22Rv1 (cell line): Measurements from ENCODE around the gene CDKN1A.
"Not testable (repeated sequence)": the region's sequence is repeated elsewhere in the genome, so short reads cannot be mapped to it uniquely, and the experiment has no call there.

Experiments
- H3K27ac ChIP-seq: fragments of 450-650 bp; 2 replicates; pipeline ENCODE4 v1.5.1; 2017
- CTCF ChIP-seq: fragments of 450-650 bp; IDR thresholded peaks from 2 replicates; pipeline ENCODE4 v1.5.1; 2017; ENCODE audit warnings: mild to moderate bottlenecking
- ZFX ChIP-seq: fragments of 450-650 bp; IDR thresholded peaks from 2 replicates; pipeline ENCODE4 v1.6.1; 2017; ENCODE audit warnings: antibody characterized with exemption, borderline replicate concordance

CDKN1A gene

GRCh38 chr6:36703982-36704381 lies 25.5 kb downstream of the CDKN1A start:
- TF ChIP-seq CTCF (no peak), ZFX (no peak)
- H3K27ac ChIP-seq: no peak overlapping the region

GRCh38 chr6:36704961-36705577 lies 26.6 kb downstream of the CDKN1A start:
- not testable (repeated sequence) for H3K27ac ChIP-seq

- TF ChIP-seq ZFX (no peak), CTCF (no peak)
- H3K27ac ChIP-seq: no peak overlapping the region
Observed at GRCh38 chr6:36706339-36706738, 27.8 kb downstream of the CDKN1A start.

- H3K27ac ChIP-seq: no peak overlapping the region
- TF ChIP-seq CTCF: no peak
- TF ChIP-seq ZFX: no peak
Observed at GRCh38 chr6:36712816-36713215, 34.3 kb downstream of the CDKN1A start.

- no peak for TF ChIP-seq CTCF
- TF ChIP-seq ZFX: no peak
- no peak overlapping the region for H3K27ac ChIP-seq
Observed at GRCh38 chr6:36713846-36714245, 35.3 kb downstream of the CDKN1A start.

- TF ChIP-seq ZFX (no peak), CTCF (no peak)
Observed at GRCh38 chr6:36714511-36714910, 36.0 kb downstream of the CDKN1A start.

GRCh38 chr6:36715469-36715868 lies 37.0 kb downstream of the CDKN1A start:
- H3K27ac ChIP-seq: no peak overlapping the region

More at GRCh38 chr6:36714511-36714910, 36.0 kb downstream of the CDKN1A start:
- no peak overlapping the region for H3K27ac ChIP-seq

GRCh38 chr6:36716476-36717093 lies 38.1 kb downstream of the CDKN1A start:
- TF ChIP-seq CTCF (no peak), ZFX (no peak)

More at GRCh38 chr6:36715469-36715868, 37.0 kb downstream of the CDKN1A start:
- no peak for TF ChIP-seq ZFX

More at GRCh38 chr6:36716476-36717093, 38.1 kb downstream of the CDKN1A start:
- H3K27ac ChIP-seq: no peak overlapping the region
